Measurements from ENCODE around the gene TUBE1. TPM values are rescaled to one million over a fixed set of nuclear protein-coding genes. Genes with fewer than 3 reads are reported as not detected.

Gene TUBE1
- polyA plus RNA-seq, 2 of the 4 experiments (the other 2 are of a cell fraction) = 6.8 to 32.5 TPM

DNA sequence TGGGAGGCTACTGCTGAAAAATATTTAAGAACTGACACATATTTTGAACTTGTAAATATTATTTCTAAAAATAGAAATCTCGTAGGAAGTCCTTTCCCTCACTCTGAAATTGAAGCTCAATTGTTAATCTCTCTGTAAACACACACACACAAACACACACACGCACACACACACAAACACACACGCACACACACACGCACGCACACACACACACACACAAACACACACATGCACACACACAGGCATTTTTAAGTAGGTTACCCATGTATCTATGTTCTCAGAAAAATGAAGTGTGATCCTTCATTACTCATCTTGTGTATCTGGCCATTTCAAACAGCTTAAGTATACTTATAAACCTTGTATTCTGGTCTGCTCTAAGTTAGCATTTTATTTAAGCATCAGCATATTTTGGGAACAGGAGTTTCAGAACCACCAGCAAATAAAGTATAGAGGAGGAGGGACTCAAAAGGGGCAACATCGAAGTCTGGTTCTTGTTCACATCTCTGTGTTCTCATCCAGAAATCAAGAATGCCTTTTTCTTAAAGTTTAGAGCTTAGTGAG, 21.8 kb downstream of the TUBE1 start (continued):
- TF ChIP-seq, protein P1, sequence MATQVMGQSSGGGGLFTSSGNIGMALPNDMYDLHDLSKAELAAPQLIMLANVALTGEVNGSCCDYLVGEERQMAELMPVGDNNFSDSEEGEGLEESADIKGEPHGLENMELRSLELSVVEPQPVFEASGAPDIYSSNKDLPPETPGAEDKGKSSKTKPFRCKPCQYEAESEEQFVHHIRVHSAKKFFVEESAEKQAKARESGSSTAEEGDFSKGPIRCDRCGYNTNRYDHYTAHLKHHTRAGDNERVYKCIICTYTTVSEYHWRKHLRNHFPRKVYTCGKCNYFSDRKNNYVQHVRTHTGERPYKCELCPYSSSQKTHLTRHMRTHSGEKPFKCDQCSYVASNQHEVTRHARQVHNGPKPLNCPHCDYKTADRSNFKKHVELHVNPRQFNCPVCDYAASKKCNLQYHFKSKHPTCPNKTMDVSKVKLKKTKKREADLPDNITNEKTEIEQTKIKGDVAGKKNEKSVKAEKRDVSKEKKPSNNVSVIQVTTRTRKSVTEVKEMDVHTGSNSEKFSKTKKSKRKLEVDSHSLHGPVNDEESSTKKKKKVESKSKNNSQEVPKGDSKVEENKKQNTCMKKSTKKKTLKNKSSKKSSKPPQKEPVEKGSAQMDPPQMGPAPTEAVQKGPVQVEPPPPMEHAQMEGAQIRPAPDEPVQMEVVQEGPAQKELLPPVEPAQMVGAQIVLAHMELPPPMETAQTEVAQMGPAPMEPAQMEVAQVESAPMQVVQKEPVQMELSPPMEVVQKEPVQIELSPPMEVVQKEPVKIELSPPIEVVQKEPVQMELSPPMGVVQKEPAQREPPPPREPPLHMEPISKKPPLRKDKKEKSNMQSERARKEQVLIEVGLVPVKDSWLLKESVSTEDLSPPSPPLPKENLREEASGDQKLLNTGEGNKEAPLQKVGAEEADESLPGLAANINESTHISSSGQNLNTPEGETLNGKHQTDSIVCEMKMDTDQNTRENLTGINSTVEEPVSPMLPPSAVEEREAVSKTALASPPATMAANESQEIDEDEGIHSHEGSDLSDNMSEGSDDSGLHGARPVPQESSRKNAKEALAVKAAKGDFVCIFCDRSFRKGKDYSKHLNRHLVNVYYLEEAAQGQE (IDR thresholded peaks at IDR 0.05) = no peak
- no peak for TF ChIP-seq ATOH8 (CRISPR knock-in tag; IDR thresholded peaks at IDR 0.05; ENCODE audit: low read depth)
- TF ChIP-seq BHLHE40 (IDR thresholded peaks at IDR 0.05; ENCODE audit: low read depth, low read length) = no peak
- TF ChIP-seq JUN (IDR thresholded peaks at IDR 0.05) = no peak
- TF ChIP-seq, protein P2, sequence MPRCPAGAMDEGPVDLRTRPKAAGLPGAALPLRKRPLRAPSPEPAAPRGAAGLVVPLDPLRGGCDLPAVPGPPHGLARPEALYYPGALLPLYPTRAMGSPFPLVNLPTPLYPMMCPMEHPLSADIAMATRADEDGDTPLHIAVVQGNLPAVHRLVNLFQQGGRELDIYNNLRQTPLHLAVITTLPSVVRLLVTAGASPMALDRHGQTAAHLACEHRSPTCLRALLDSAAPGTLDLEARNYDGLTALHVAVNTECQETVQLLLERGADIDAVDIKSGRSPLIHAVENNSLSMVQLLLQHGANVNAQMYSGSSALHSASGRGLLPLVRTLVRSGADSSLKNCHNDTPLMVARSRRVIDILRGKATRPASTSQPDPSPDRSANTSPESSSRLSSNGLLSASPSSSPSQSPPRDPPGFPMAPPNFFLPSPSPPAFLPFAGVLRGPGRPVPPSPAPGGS (IDR thresholded peaks at IDR 0.05) = no peak
- TF ChIP-seq RARB (CRISPR knock-in tag; IDR thresholded peaks at IDR 0.05) = no peak
- TF ChIP-seq MAZ (IDR thresholded peaks at IDR 0.05; ENCODE audit: borderline replicate concordance, low read depth, low read length) = no peak
- no peak for TF ChIP-seq HES2 (IDR thresholded peaks at IDR 0.05)
- TF ChIP-seq, protein P3, sequence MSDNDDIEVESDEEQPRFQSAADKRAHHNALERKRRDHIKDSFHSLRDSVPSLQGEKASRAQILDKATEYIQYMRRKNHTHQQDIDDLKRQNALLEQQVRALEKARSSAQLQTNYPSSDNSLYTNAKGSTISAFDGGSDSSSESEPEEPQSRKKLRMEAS (IDR thresholded peaks at IDR 0.05) = no peak

GRCh38 chr6:112062966-112063365, 24.3 kb downstream of the TUBE1 start:
- TF ChIP-seq ZNF302 (CRISPR knock-in tag; IDR thresholded peaks at IDR 0.05) (no peak), RARB (CRISPR knock-in tag; IDR thresholded peaks at IDR 0.05) (no peak), PHF8 (IDR thresholded peaks at IDR 0.05; ENCODE audit: borderline replicate concordance, low read depth) (no peak), POLR2AphosphoS2 (conservative IDR thresholded peaks at IDR 0.05; ENCODE audit: low read length) (no peak), NFE2L2 (conservative IDR thresholded peaks at IDR 0.05; ENCODE audit: low read length) (no peak), RFX5 (IDR thresholded peaks at IDR 0.05) (no peak), JUN (IDR thresholded peaks at IDR 0.05) (no peak), TFCP2L1 (CRISPR knock-in tag; IDR thresholded peaks at IDR 0.05) (no peak), RNF2 (IDR thresholded peaks at IDR 0.05; ENCODE audit: borderline replicate concordance, low read depth) (no peak), ATOH8 (CRISPR knock-in tag; IDR thresholded peaks at IDR 0.05; ENCODE audit: low read depth) (no peak), KDM1A (IDR thresholded peaks at IDR 0.05; ENCODE audit: low read depth) (no peak), BHLHE40 (IDR thresholded peaks at IDR 0.05; ENCODE audit: low read depth, low read length) (no peak), FOSB (CRISPR knock-in tag; IDR thresholded peaks at IDR 0.05) (no peak)
- TF ChIP-seq, protein P4, sequence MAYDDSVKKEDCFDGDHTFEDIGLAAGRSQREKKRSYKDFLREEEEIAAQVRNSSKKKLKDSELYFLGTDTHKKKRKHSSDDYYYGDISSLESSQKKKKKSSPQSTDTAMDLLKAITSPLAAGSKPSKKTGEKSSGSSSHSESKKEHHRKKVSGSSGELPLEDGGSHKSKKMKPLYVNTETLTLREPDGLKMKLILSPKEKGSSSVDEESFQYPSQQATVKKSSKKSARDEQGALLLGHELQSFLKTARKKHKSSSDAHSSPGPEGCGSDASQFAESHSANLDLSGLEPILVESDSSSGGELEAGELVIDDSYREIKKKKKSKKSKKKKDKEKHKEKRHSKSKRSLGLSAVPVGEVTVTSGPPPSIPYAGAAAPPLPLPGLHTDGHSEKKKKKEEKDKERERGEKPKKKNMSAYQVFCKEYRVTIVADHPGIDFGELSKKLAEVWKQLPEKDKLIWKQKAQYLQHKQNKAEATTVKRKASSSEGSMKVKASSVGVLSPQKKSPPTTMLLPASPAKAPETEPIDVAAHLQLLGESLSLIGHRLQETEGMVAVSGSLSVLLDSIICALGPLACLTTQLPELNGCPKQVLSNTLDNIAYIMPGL (CRISPR knock-in tag; IDR thresholded peaks at IDR 0.05; ENCODE audit: borderline replicate concordance) = no peak
- TF ChIP-seq, protein P5, sequence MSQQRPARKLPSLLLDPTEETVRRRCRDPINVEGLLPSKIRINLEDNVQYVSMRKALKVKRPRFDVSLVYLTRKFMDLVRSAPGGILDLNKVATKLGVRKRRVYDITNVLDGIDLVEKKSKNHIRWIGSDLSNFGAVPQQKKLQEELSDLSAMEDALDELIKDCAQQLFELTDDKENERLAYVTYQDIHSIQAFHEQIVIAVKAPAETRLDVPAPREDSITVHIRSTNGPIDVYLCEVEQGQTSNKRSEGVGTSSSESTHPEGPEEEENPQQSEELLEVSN (IDR thresholded peaks at IDR 0.05; ENCODE audit: borderline replicate concordance, low read depth) = no peak
- TF ChIP-seq, protein P3 (IDR thresholded peaks at IDR 0.05) = no peak
- ChIA-PET CTCF (interaction anchor here (0.8 kb wide), 1 partner anchor 9 kb away, joined by 3 read pairs; the partner anchor contains the start of gene CCN6), POLR2A (no interaction called here)
- H3K4me1 ChIP-seq = no peaks in the 10 kb centered on the region
- 34% methylated on average over 3 of the region's 3 CpGs for WGBS (ENCODE audit: missing lambda C conversion rate)
- no peaks in the 10 kb centered on the region for H3K9me3 ChIP-seq
- no peak overlapping the region for H3K4me2 ChIP-seq
- no peak overlapping the region for H3K4me3 ChIP-seq
- H3K27ac ChIP-seq = no peak overlapping the region
- no peak for ATAC-seq
- no peak for DNase-seq (ENCODE audit: low read depth in 1 of 2, low spot score in 1 of 2)
- FAIRE-seq = no peak
